ENCODE results near the gene RIPK1. TPM values are rescaled to one million over a fixed set of nuclear protein-coding genes. Genes with fewer than 3 reads are reported as not detected.
"Not testable (repeated sequence)": the region's sequence is repeated elsewhere in the genome, so short reads cannot be mapped to it uniquely, and the experiment has no call there.

RIPK1 gene
- total RNA-seq, 1 experiment from 2014 or later, result 11.6 TPM

- Mint-ChIP-seq H3K9me3 (ENCODE audit: low read depth, unreplicated experiment) (no peaks in the 10 kb centered on the region), H3K27ac (ENCODE audit: unreplicated experiment) (no peak overlapping the region), H3K4me1 (ENCODE audit: low read depth, unreplicated experiment) (no peaks in the 10 kb centered on the region), H3K4me3 (ENCODE audit: low read depth, unreplicated experiment) (no peak overlapping the region), H3K36me3 (ENCODE audit: insufficient read depth, unreplicated experiment) (peaks cover 18% of the 10 kb centered on the region), H3K27me3 (ENCODE audit: unreplicated experiment) (no peaks in the 10 kb centered on the region)
- CTCF ChIA-PET, result no interaction called here
- no peak for DNase-seq
- no TSS peak for BruUV-seq (replicated peaks)
- TF ChIP-seq, protein P1, sequence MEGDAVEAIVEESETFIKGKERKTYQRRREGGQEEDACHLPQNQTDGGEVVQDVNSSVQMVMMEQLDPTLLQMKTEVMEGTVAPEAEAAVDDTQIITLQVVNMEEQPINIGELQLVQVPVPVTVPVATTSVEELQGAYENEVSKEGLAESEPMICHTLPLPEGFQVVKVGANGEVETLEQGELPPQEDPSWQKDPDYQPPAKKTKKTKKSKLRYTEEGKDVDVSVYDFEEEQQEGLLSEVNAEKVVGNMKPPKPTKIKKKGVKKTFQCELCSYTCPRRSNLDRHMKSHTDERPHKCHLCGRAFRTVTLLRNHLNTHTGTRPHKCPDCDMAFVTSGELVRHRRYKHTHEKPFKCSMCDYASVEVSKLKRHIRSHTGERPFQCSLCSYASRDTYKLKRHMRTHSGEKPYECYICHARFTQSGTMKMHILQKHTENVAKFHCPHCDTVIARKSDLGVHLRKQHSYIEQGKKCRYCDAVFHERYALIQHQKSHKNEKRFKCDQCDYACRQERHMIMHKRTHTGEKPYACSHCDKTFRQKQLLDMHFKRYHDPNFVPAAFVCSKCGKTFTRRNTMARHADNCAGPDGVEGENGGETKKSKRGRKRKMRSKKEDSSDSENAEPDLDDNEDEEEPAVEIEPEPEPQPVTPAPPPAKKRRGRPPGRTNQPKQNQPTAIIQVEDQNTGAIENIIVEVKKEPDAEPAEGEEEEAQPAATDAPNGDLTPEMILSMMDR (IDR thresholded peaks at IDR 0.05; ENCODE audit: unreplicated experiment), result no peak
- intact Hi-C loops (cut with micrococcal nuclease; ENCODE audit: unreplicated experiment), result no loop called here
Observed at GRCh38 chr6:3152689-3153088, 84.4 kb downstream of the RIPK1 start.

- BruUV-seq (replicated peaks); H3K4me3 Mint-ChIP-seq (ENCODE audit: low read depth, unreplicated experiment); H3K9me3 Mint-ChIP-seq (ENCODE audit: low read depth, unreplicated experiment); H3K27me3 Mint-ChIP-seq (ENCODE audit: unreplicated experiment); H3K27ac Mint-ChIP-seq (ENCODE audit: unreplicated experiment); DNase-seq; H3K4me1 Mint-ChIP-seq (ENCODE audit: low read depth, unreplicated experiment); CTCF ChIA-PET; intact Hi-C loops (cut with micrococcal nuclease; ENCODE audit: unreplicated experiment): not testable (repeated sequence)
- peaks cover 33% of the 10 kb centered on the region for H3K36me3 Mint-ChIP-seq (ENCODE audit: insufficient read depth, unreplicated experiment)
Observed at GRCh38 chr6:3155416-3155815, 87.1 kb downstream of the RIPK1 start.

DNA sequence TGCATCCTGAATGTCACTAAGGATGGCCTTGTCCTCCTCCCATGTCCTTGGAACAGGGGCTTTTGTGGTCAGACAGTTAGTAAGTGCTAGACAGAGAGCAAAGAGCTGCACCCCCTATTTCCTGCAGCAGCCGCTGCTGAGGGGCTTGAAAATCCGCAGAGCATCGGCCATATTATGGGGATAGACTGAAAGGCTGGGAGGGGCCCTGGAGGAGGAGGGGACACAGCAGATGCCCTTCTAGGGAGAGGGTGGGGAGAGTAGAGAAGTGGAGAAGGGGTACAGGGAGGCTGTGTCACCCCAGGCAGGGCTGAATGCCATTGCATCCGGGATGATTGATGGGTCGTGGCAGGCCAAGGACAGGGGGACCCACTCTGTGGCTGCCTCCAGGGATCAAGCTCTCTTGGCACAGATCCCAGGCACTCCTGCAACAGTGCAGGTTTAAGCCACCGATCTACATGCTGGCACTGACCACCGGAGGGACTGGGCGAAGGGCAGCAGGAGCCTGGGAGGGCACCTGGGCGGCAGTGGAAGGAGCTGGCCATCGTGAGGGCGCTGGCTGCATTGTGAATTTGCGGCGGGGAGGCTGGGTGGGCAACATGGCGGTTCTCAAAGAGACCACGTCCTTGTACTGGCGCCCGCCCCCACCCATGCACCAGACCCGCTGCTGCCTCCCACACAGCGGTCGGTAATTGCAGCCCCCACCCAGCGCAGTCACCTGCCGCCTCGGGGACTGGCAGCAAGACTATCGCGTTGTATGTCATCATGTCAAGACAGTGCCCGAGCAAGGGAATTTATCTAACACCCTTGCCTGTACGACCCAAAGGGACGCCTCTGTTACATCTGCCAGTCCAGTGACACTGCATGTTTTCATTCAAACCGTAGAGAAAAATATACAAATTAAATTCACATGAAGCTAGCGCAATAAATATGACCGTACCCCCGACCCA is 88.2 kb downstream of the RIPK1 start:
- DNase-seq, result peak; percentile 21
- intact Hi-C loops (cut with micrococcal nuclease; ENCODE audit: unreplicated experiment); H3K9me3 Mint-ChIP-seq (ENCODE audit: low read depth, unreplicated experiment); BruUV-seq (replicated peaks); H3K27me3 Mint-ChIP-seq (ENCODE audit: unreplicated experiment): not testable (repeated sequence)
- Mint-ChIP-seq H3K27ac (ENCODE audit: unreplicated experiment) (peak overlapping the region; percentile 81), H3K4me3 (ENCODE audit: low read depth, unreplicated experiment) (peak overlapping the region; percentile 68), H3K4me1 (ENCODE audit: low read depth, unreplicated experiment) (peaks cover 10% of the 10 kb centered on the region), H3K36me3 (ENCODE audit: insufficient read depth, unreplicated experiment) (peaks cover 33% of the 10 kb centered on the region)
- CTCF ChIA-PET, result interaction anchor here (0.5 to 2.0 kb wide), 7 partner anchors 27 to 291 kb away, joined by 3 to 10 read pairs (median 5); no protein-coding TSS in a partner anchor

DNA sequence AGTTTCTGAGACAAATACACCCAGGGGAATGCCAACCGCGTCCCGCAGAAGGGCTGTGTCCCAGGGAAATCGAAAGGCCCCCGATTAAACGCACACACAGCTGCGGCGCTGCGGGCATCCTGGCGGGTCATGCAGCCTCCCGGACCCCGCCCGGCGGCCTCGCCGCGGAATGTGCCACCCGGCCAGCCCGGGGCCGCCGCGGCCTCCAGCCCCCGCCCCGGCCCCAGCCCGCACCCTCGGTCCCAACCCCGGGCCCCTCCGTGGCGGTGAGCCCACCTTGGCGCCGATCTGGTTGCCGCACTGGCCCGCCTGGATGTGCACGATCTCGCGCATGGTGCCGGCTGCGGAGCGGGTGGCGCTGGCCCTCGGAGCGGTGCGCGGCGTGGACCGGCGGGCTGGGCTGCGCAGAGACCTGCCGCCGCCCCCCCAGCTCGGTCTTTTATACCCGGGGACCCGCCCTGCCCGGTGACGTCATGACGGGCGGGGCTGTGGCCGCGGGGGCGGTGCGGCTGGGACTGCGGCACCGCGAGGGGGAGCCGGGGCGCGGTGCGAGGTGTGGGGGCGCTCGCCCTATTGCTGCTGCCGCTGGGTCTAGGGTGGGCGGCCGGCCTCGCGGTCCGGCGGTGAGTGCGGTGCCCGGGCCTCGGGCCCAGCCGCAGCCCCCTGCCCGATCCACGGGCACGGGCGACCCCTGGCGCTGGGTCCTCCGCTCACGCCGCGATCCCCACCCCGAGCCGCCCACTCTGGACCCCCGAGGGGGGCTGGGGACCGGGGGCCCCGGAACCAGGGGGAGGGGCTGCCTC is 89.0 kb downstream of the RIPK1 start, which contains the start of gene TUBB2A:
TUBB2A (minus strand) TSS at position 414 of the 803 bp plus-strand sequence; CDS start at position 333, 81 bp downstream.
- intact Hi-C loops (cut with micrococcal nuclease; ENCODE audit: unreplicated experiment), result no loop called here
- BruUV-seq (replicated peaks), result no TSS peak
- Mint-ChIP-seq H3K27ac (ENCODE audit: unreplicated experiment) (peak within 1 kb of the TSS; percentile 81), H3K4me1 (ENCODE audit: low read depth, unreplicated experiment) (peaks cover 10% of the 10 kb centered on the region), H3K9me3 (ENCODE audit: low read depth, unreplicated experiment) (no peaks in the 10 kb centered on the region), H3K4me3 (ENCODE audit: low read depth, unreplicated experiment) (peak within 1 kb of the TSS; percentile 68), H3K27me3 (ENCODE audit: unreplicated experiment) (no peaks in the 10 kb centered on the region), H3K36me3 (ENCODE audit: insufficient read depth, unreplicated experiment) (peaks cover 33% of the 10 kb centered on the region)
- CTCF ChIA-PET, result interaction anchor here (0.5 to 2.0 kb wide), 7 partner anchors 28 to 292 kb away, joined by 3 to 10 read pairs (median 5); no protein-coding TSS in a partner anchor
- DNase-seq, result peak; percentile 84
- TF ChIP-seq, protein P1 (IDR thresholded peaks at IDR 0.05; ENCODE audit: unreplicated experiment), result peak; percentile 56

All from Calu3 (cell line).